GM11168 (cell line): Measurements from ENCODE around the gene MUC16.
"Not testable (repeated sequence)": the region's sequence is repeated elsewhere in the genome, so short reads cannot be mapped to it uniquely, and the experiment has no call there.

Experiments
- in situ Hi-C: fragments of 300-500 bp; cut with MboI; formaldehyde crosslinking; loops from one replicate; pipeline ENCODE4 v1.12.0; 2022; ENCODE audit warnings: low sequenced_read_pairs; ENCODE audit not compliant: unreplicated experiment

Gene MUC16

GRCh38 chr19:9009935-9010651 is at the start of gene MUC16:
Gene MUC16 (minus strand): TSS chr19:9010409.
- in situ Hi-C loops, result no loop called here

- in situ Hi-C loops, result no loop called here
Measured at GRCh38 chr19:9058905-9059667, 48.9 kb upstream of the MUC16 start.

- in situ Hi-C loops, result no loop called here
Measured at GRCh38 chr19:9057505-9058258, 47.5 kb upstream of the MUC16 start.

- in situ Hi-C loops, result not testable (repeated sequence)
Measured at GRCh38 chr19:9056131-9056530, 45.9 kb upstream of the MUC16 start.

GRCh38 chr19:9054765-9055164 is 44.6 kb upstream of the MUC16 start:
- in situ Hi-C loops, result no loop called here

- in situ Hi-C loops, result no loop called here
Measured at GRCh38 chr19:9054207-9054606, 44.0 kb upstream of the MUC16 start.

GRCh38 chr19:9053674-9054073 is 43.5 kb upstream of the MUC16 start:
- in situ Hi-C loops, result not testable (repeated sequence)

- in situ Hi-C loops, result no loop called here
Measured at GRCh38 chr19:9052894-9053293, 42.7 kb upstream of the MUC16 start.

- in situ Hi-C loops, result no loop called here
Measured at GRCh38 chr19:9046694-9047093, 36.5 kb upstream of the MUC16 start.

GRCh38 chr19:9044449-9044848 is 34.2 kb upstream of the MUC16 start:
- in situ Hi-C loops, result no loop called here

- in situ Hi-C loops, result no loop called here
Measured at GRCh38 chr19:9043524-9043923, 33.3 kb upstream of the MUC16 start.

GRCh38 chr19:9041023-9041422 is 30.8 kb upstream of the MUC16 start:
- in situ Hi-C loops, result no loop called here

GRCh38 chr19:9040131-9040530 is 29.9 kb upstream of the MUC16 start:
- in situ Hi-C loops, result no loop called here

GRCh38 chr19:9039728-9040127 is 29.5 kb upstream of the MUC16 start:
- in situ Hi-C loops, result no loop called here

GRCh38 chr19:9037400-9038062 is 27.3 kb upstream of the MUC16 start:
- in situ Hi-C loops, result no loop called here

- in situ Hi-C loops, result no loop called here
Measured at GRCh38 chr19:9032136-9032631, 22.0 kb upstream of the MUC16 start.

- in situ Hi-C loops, result no loop called here
Measured at GRCh38 chr19:9018163-9018875, 8.1 kb upstream of the MUC16 start.

GRCh38 chr19:9014803-9015202 is 4.6 kb upstream of the MUC16 start:
- in situ Hi-C loops, result no loop called here

- in situ Hi-C loops, result no loop called here
Measured at GRCh38 chr19:9013988-9014387, 3.8 kb upstream of the MUC16 start.

GRCh38 chr19:9011875-9012274 is 1.7 kb upstream of the MUC16 start:
- in situ Hi-C loops, result no loop called here
